Neutrophil (primary cell): ENCODE results near the gene TUBD1.
"Not testable (repeated sequence)": the region's sequence is repeated elsewhere in the genome, so short reads cannot be mapped to it uniquely, and the experiment has no call there.

Source experiments
- H3K27ac ChIP-seq: fragments of 200-600 bp; sonication (generic); 2 replicates; pipeline ENCODE4 v1.5.1; 2016; ENCODE audit warnings: mild to moderate bottlenecking, moderate library complexity
- H3K27me3 ChIP-seq: fragments of 200-600 bp; sonication (generic); 2 replicates; pipeline ENCODE4 v1.6.0; 2016; ENCODE audit warnings: mild to moderate bottlenecking
- H3K36me3 ChIP-seq: fragments of 200-600 bp; sonication (generic); 2 replicates; pipeline ENCODE4 v1.5.1; 2017
- H3K4me1 ChIP-seq, 2 experiments: fragments of 200-600 bp in 1 of 2; sonication (generic) in 1 of 2; 1 replicate in 1 of 2; 2 replicates in 1 of 2; pipeline versions ENCODE4 v1.5.1 to v1.6.1; 2013 to 2016; ENCODE audit warnings: low read depth in 1 of 2, low read length in 1 of 2, mild to moderate bottlenecking in 1 of 2, moderate library complexity in 1 of 2; ENCODE audit not compliant: control insufficient read depth in 1 of 2, insufficient read depth in 1 of 2
- H3K4me3 ChIP-seq, 2 experiments: fragments of 200-600 bp in 1 of 2; sonication (generic) in 1 of 2; 1 replicate in 1 of 2; 2 replicates in 1 of 2; pipeline ENCODE4 v1.5.1; 2013 to 2016; ENCODE audit warnings: low read depth in 1 of 2, low read length in 1 of 2, mild to moderate bottlenecking in 1 of 2, moderate library complexity in 1 of 2
- H3K9me3 ChIP-seq: fragments of 200-600 bp; sonication (generic); 2 replicates; pipeline ENCODE4 v1.5.1; 2016
- TF ChIP-seq, protein P1 (sequence below): fragments of 200-600 bp; sonication (generic); IDR thresholded peaks from 2 replicates; pipeline ENCODE4 v1.5.1; 2016; ENCODE audit warnings: antibody characterized with exemption

Gene TUBD1

DNA sequence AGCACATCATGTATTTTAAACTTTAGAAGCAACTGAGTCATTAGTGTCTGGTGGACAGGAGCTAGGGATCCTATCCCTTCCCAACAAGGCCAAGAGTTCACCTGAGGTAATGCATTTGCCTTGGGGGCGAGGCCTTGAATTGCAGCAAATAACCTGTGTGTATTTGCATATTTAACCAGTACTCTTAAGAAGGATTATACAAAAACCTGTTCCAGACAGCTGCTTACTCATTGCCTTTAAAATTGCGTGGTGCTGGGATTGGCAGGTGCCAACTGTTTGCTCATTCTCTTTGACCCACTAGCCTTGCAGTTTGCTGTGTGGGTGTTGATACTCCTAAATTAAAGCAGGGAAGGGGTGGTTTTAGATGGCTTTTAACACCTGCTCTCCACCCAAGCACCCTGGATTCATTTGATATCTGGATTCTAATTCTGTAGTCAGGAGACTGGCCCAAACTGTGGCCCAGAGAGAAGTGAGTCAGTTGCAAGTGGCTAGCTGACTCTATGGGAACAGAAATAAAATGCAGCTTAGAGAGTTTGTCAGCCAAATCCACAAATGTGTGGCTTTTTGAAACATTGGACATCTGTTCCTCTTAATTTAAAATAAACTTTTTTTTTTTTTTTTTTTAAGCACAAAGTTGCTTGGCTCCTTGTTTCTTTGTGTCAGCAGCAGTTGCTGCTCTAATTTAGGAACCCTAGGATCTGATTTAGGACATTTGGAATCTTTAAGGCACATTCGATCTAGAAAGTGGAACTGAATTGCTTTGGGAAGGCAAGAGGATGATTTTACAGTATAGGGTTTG is 46.9 kb downstream of the TUBD1 start:
- H3K4me1 ChIP-seq = peaks cover 41 to 52% of the 10 kb centered on the region in 2 experiments
- H3K27ac ChIP-seq = peak overlapping the region; percentile 65
- no peak overlapping the region for H3K4me3 ChIP-seq
- TF ChIP-seq, protein P1, sequence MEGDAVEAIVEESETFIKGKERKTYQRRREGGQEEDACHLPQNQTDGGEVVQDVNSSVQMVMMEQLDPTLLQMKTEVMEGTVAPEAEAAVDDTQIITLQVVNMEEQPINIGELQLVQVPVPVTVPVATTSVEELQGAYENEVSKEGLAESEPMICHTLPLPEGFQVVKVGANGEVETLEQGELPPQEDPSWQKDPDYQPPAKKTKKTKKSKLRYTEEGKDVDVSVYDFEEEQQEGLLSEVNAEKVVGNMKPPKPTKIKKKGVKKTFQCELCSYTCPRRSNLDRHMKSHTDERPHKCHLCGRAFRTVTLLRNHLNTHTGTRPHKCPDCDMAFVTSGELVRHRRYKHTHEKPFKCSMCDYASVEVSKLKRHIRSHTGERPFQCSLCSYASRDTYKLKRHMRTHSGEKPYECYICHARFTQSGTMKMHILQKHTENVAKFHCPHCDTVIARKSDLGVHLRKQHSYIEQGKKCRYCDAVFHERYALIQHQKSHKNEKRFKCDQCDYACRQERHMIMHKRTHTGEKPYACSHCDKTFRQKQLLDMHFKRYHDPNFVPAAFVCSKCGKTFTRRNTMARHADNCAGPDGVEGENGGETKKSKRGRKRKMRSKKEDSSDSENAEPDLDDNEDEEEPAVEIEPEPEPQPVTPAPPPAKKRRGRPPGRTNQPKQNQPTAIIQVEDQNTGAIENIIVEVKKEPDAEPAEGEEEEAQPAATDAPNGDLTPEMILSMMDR = no peak
- no peaks in the 10 kb centered on the region for H3K27me3 ChIP-seq
- no peaks in the 10 kb centered on the region for H3K9me3 ChIP-seq
- peaks cover 30% of the 10 kb centered on the region for H3K36me3 ChIP-seq

GRCh38 chr17:59844884-59845594 is 47.7 kb downstream of the TUBD1 start:
- Histone ChIP-seq H3K4me3 (no peak overlapping the region), H3K9me3 (no peaks in the 10 kb centered on the region), H3K4me1 (peaks cover 39 to 59% of the 10 kb centered on the region in 2 experiments), H3K27ac (peak overlapping the region; percentile 65), H3K36me3 (peaks cover 38% of the 10 kb centered on the region), H3K27me3 (no peaks in the 10 kb centered on the region)
- TF ChIP-seq, protein P1 = no peak

DNA sequence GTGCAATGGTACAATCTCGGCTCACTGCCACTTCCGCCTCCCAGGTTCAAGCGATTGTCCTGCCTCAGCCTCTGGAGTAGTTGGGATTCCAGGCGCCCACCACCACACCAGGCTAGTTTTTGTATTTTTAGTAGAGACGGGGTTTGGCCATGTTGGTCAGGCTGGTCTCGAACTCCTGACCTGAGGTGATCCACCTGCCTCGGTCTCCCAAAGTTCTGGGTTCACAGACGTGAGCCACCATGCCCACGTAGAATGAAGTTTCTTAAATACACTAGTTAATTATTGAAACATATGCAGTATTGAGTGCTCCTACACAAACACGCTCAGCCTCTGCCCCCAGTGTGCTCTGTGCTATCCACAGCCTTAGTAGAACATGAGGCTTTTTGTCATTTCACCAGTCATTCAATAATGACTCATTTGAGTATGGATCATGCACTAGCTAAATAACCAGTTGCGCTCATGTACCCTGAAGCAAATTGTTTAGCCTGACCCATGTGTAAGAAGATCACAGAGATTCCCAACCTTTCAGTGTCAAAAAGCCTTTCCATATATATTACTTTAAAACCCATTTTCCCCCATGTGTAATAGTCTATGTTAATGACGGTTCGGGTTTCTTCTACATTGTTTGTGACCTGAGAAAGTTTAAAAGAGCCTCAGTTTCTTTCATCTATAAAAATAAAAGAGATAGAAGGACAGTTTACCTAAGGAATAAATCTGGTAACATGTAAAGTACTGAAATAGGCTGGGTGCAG is 49.7 kb downstream of the TUBD1 start:
- TF ChIP-seq, protein P1 = no peak
- no peaks in the 10 kb centered on the region for H3K9me3 ChIP-seq
- peaks cover 57% of the 10 kb centered on the region for H3K36me3 ChIP-seq
- H3K27ac ChIP-seq = peak overlapping the region; percentile 11
- no peak overlapping the region for H3K4me3 ChIP-seq
- H3K27me3 ChIP-seq = no peaks in the 10 kb centered on the region
- H3K4me1 ChIP-seq = peaks cover 27 to 57% of the 10 kb centered on the region in 2 experiments

- H3K4me1 ChIP-seq = peaks cover 28 to 57% of the 10 kb centered on the region in 2 experiments
- H3K4me3 ChIP-seq, H3K27me3 ChIP-seq, H3K9me3 ChIP-seq, H3K27ac ChIP-seq: not testable (repeated sequence)
- peaks cover 58% of the 10 kb centered on the region for H3K36me3 ChIP-seq
Measured at GRCh38 chr17:59841882-59842263, 50.9 kb downstream of the TUBD1 start.

DNA sequence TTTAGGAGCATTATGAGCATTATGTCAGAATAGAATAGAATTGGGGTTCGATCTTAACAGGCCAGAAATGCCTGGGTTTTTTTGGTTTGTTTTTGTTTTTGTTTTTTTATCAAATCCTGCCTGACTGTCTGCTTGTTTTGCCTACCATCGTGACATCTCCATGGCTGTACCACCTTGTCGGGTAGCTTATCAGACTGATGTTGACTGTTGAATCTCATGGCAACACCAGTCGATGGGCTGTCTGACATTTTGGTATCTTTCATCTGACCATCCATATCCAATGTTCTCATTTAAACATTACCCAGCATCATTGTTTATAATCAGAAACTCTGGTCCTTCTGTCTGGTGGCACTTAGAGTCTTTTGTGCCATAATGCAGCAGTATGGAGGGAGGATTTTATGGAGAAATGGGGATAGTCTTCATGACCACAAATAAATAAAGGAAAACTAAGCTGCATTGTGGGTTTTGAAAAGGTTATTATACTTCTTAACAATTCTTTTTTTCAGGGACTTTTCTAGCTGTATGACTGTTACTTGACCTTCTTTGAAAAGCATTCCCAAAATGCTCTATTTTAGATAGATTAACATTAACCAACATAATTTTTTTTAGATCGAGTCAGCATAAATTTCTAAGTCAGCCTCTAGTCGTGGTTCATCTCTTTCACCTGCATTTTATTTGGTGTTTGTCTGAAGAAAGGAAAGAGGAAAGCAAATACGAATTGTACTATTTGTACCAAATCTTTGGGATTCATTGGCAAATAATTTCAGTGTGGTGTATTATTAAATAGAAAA is 51.5 kb downstream of the TUBD1 start:
- H3K27ac ChIP-seq = peak overlapping the region; percentile 26
- H3K4me3 ChIP-seq = peak overlapping the region in 1 of 2 experiments; percentile 83
- not testable (repeated sequence) for H3K27me3 ChIP-seq, H3K9me3 ChIP-seq
- H3K36me3 ChIP-seq = peaks cover 60% of the 10 kb centered on the region
- peaks cover 28 to 57% of the 10 kb centered on the region in 2 experiments for H3K4me1 ChIP-seq
